ENCODE results near the gene OTOL1. TPM values are rescaled to one million over a fixed set of nuclear protein-coding genes. Genes with fewer than 3 reads are reported as not detected.
"Not testable (repeated sequence)": the region's sequence is repeated elsewhere in the genome, so short reads cannot be mapped to it uniquely, and the experiment has no call there.

The OTOL1 gene
- total and polyA plus RNA-seq, 2 experiments from 2014 or later, result not detected

DNA sequence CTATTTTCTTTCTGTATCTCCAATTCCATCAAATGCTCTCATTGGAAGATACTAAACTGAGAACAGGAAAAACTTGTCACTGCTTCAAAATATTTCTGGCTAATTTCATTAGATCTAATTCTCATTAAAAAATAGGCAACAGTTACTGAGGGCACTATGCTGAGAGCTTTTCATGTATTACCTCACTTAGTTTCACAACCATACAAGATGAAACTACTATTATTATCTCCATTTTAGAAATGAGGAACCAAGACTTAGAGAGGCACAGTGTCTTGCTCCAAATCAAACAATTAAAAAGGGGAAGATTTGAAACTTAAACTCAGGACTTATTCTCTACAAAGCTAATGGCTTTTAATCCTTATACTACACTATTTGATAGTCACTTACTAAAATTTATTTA lies 7.2 kb upstream of the OTOL1 start:
- no peak for TF ChIP-seq CTCF (IDR thresholded peaks at IDR 0.05; ENCODE audit: low read depth, low read length)
- no peaks in the 10 kb centered on the region for H3K9me3 ChIP-seq (ENCODE audit: low read depth)
- DNase-seq (ENCODE audit: low read depth in 1 of 2, low spot score in 1 of 2), result no peak
- H3K4me1 ChIP-seq (ENCODE audit: low read depth), result no peaks in the 10 kb centered on the region
- H3K4me3 ChIP-seq, result no peak overlapping the region
- H3K36me3 ChIP-seq, result no peaks in the 10 kb centered on the region
- H3K27ac ChIP-seq, result no peak overlapping the region
- no peaks in the 10 kb centered on the region for H3K27me3 ChIP-seq

DNA sequence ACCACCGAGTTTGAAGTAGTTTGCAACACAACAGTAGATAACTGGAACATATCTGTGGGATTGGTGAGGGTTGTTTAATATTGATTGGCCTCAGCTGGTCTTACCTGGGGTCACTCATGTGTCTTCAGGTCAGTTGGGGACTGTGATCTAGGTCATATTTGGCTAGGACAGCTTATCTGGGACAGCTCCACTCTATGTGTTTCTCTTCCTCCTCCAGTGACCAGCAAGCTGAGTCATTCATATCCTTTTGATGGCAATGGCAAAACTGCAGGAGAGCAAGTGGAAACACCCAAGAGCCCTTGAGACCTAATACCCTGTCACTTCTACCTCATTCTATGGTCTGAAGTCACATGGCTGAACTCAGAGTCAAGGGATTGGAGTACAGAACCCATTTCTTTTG lies 5.8 kb upstream of the OTOL1 start:
- H3K4me1 ChIP-seq (ENCODE audit: low read depth); DNase-seq (ENCODE audit: low read depth in 1 of 2, low spot score in 1 of 2); H3K27me3 ChIP-seq; H3K9me3 ChIP-seq (ENCODE audit: low read depth); H3K4me3 ChIP-seq; H3K27ac ChIP-seq; H3K36me3 ChIP-seq: not testable (repeated sequence)

- Histone ChIP-seq H3K9me3 (ENCODE audit: low read depth) (no peaks in the 10 kb centered on the region), H3K4me3 (no peak overlapping the region), H3K4me1 (ENCODE audit: low read depth) (no peaks in the 10 kb centered on the region), H3K27me3 (no peaks in the 10 kb centered on the region), H3K36me3 (no peaks in the 10 kb centered on the region), H3K27ac (no peak overlapping the region)
- TF ChIP-seq CTCF (IDR thresholded peaks at IDR 0.05; ENCODE audit: low read depth, low read length), result no peak
- DNase-seq (ENCODE audit: low read depth in 1 of 2, low spot score in 1 of 2), result no peak
Observed at GRCh38 chr3:161498259-161498921, 1.8 kb downstream of the OTOL1 start.

- no peaks in the 10 kb centered on the region for H3K36me3 ChIP-seq
- no peak for DNase-seq (ENCODE audit: low read depth in 1 of 2, low spot score in 1 of 2)
- TF ChIP-seq CTCF (IDR thresholded peaks at IDR 0.05; ENCODE audit: low read depth, low read length), result no peak
- H3K9me3 ChIP-seq (ENCODE audit: low read depth), result no peaks in the 10 kb centered on the region
- H3K27me3 ChIP-seq, result no peaks in the 10 kb centered on the region
- H3K4me1 ChIP-seq (ENCODE audit: low read depth), result no peaks in the 10 kb centered on the region
- H3K4me3 ChIP-seq, result no peak overlapping the region
- no peak overlapping the region for H3K27ac ChIP-seq
Observed at GRCh38 chr3:161500068-161500796, 3.6 kb downstream of the OTOL1 start.

DNA sequence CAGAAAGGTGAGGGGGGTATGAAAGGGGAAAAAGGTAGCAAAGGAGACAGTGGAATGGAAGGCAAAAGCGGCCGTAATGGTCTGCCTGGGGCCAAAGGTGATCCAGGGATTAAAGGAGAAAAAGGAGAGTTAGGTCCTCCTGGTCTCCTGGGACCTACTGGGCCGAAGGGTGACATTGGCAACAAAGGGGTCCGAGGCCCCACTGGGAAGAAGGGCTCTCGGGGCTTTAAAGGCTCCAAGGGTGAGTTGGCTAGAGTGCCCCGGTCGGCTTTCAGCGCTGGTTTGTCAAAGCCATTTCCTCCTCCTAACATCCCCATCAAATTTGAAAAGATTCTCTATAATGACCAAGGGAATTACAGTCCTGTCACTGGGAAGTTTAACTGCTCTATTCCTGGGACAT lies 6.7 kb downstream of the OTOL1 start:
- Histone ChIP-seq H3K9me3 (ENCODE audit: low read depth) (no peaks in the 10 kb centered on the region), H3K36me3 (no peaks in the 10 kb centered on the region)
- TF ChIP-seq CTCF (IDR thresholded peaks at IDR 0.05; ENCODE audit: low read depth, low read length), result no peak

DNA sequence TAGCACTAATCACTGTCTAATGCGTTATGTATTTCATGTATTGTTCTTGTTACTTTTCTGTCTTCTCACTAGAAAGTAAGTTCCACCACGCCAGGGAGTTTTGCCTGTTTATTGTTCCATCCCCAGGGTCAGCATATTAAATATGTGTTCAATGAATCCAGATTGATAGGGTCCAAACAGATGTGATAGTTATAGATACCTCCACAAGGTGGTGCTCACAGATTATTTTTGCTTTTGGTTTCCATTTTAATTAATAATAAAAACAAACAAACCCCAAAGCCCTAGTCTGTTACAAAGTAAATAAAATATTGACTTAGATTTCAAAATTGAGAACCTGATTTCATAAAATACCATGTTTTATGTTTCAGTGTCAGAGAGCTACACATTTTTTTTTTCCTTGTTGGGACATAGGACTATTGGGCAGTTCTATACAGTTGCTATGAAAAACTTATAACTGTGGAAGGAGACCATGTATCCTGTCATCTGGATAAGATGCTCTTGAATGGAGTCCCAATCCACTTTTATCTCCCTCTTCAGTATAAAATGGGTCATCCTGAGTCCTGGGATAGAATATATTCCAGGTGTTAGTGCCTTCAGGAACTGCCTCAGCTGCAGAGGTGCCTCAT lies 12.4 kb downstream of the OTOL1 start:
- no peaks in the 10 kb centered on the region for H3K27me3 ChIP-seq
- no peaks in the 10 kb centered on the region for H3K9me3 ChIP-seq (ENCODE audit: low read depth)
- no peak overlapping the region for H3K27ac ChIP-seq
- peak; percentile 29 for TF ChIP-seq CTCF (IDR thresholded peaks at IDR 0.05; ENCODE audit: low read depth, low read length)
- H3K4me3 ChIP-seq, result no peak overlapping the region
- H3K4me1 ChIP-seq (ENCODE audit: low read depth), result no peaks in the 10 kb centered on the region
- H3K36me3 ChIP-seq, result no peaks in the 10 kb centered on the region
- peak in 1 of 2 donors; percentile 24 for DNase-seq (ENCODE audit: low read depth in 1 of 2, low spot score in 1 of 2)

More for the DNA sequence above, 6.7 kb downstream of the OTOL1 start:
- no peaks in the 10 kb centered on the region for H3K27me3 ChIP-seq
- DNase-seq (ENCODE audit: low read depth in 1 of 2, low spot score in 1 of 2), result no peak
- no peak overlapping the region for H3K4me3 ChIP-seq
- H3K4me1 ChIP-seq (ENCODE audit: low read depth), result no peaks in the 10 kb centered on the region
- H3K27ac ChIP-seq, result no peak overlapping the region

Measured in cardiac muscle cell (in vitro differentiated cells and primary cell).